IMR-90 (cell line): Measurements from ENCODE around the gene JPH3. TPM values are rescaled to one million over a fixed set of nuclear protein-coding genes. Genes with fewer than 3 reads are reported as not detected.

ENCODE experiments used
- ATAC-seq: fragments of 200-7000 bp; cut with Tn5 transposase; 2 replicates; pipeline ENCODE4 v1.9.1; 2020; ENCODE audit warnings: low read depth, mild to moderate bottlenecking, moderate library complexity
- BruUV-seq: library from RNA; stranded (reverse); fragments of 400-500 nt; replicated peaks from 2 replicates; lab custom pipeline; 2021; lab: Mats Ljungman, UMichigan
- CTCF ChIA-PET: fragments of 300-600 bp; formaldehyde crosslinking; extraction: SDS; loops from one replicate; lab custom pipeline; 2021; ENCODE audit warnings: antibody characterized with exemption; lab: Yijun Ruan, JAX
- POLR2A ChIA-PET: fragments of 300-600 bp; sonication (Branson Sonifier 250); formaldehyde crosslinking; loops from one replicate; lab custom pipeline; 2022; ENCODE audit warnings: antibody characterized with exemption; ENCODE audit not compliant: unreplicated experiment; lab: Charles Lee
- DNase-seq: peaks from one replicate; pipeline ENCODE4 v3.0.0; 2013
- H2AFZ ChIP-seq: replicated peaks from 2 replicates; pipeline ENCODE3; 2013; ENCODE audit warnings: low read length, mild to moderate bottlenecking; ENCODE audit not compliant: poor library complexity
- H2AK5ac ChIP-seq: 2 replicates; pipeline ENCODE4 v1.6.1; 2013; ENCODE audit warnings: low read depth, low read length, inconsistent platforms
- H2AK9ac ChIP-seq: replicated peaks from 2 replicates; pipeline ENCODE3; 2013; ENCODE audit warnings: mild to moderate bottlenecking, low read depth, low read length, moderate library complexity; ENCODE audit not compliant: poor library complexity
- H2BK120ac ChIP-seq: 2 replicates; pipeline ENCODE4 v1.6.1; 2013; ENCODE audit warnings: low read depth, low read length, inconsistent platforms
- H2BK15ac ChIP-seq: 3 replicates; pipeline ENCODE4 v1.6.1; 2013; ENCODE audit warnings: low read depth, low read length, inconsistent platforms
- H2BK20ac ChIP-seq: 2 replicates; pipeline ENCODE4 v1.6.1; 2013; ENCODE audit warnings: low read depth, mild to moderate bottlenecking, inconsistent platforms, low read length, moderate library complexity
- H2BK5ac ChIP-seq: 2 replicates; pipeline ENCODE4 v1.6.1; 2013; ENCODE audit warnings: mild to moderate bottlenecking, low read depth, low read length, inconsistent platforms; ENCODE audit not compliant: poor library complexity, severe bottlenecking
- H3K14ac ChIP-seq: replicated peaks from 2 replicates; pipeline ENCODE4 v1.6.1; 2013; ENCODE audit warnings: low read depth, low read length, inconsistent platforms
- H3K18ac ChIP-seq: 2 replicates; pipeline ENCODE4 v1.6.1; 2013; ENCODE audit warnings: low read depth, low read length, control low read depth
- H3K23ac ChIP-seq: 2 replicates; pipeline ENCODE4 v1.6.1; 2013; ENCODE audit warnings: low read depth, low read length, inconsistent platforms
- H3K27ac ChIP-seq: 2 replicates; pipeline ENCODE4 v1.5.1; 2013; ENCODE audit warnings: mild to moderate bottlenecking, control low read depth, low read length; ENCODE audit not compliant: insufficient read depth
- H3K27me3 ChIP-seq: 2 replicates; pipeline ENCODE4 v1.6.1; 2013; ENCODE audit warnings: low read length; ENCODE audit not compliant: control insufficient read depth, insufficient read depth
- H3K36me3 ChIP-seq: 2 replicates; pipeline ENCODE4 v1.6.1; 2013; ENCODE audit warnings: low read length, mixed read lengths; ENCODE audit not compliant: control insufficient read depth, insufficient read depth
- H3K4ac ChIP-seq: 2 replicates; pipeline ENCODE4 v1.6.1; 2013; ENCODE audit warnings: low read depth, low read length, inconsistent platforms
- H3K4me1 ChIP-seq: 2 replicates; pipeline ENCODE4 v1.6.1; 2013; ENCODE audit warnings: low read length, mixed read lengths; ENCODE audit not compliant: control insufficient read depth, insufficient read depth
- H3K4me2 ChIP-seq: 2 replicates; pipeline ENCODE4 v1.6.1; 2013; ENCODE audit warnings: low read depth, mild to moderate bottlenecking, control low read depth, low read length, moderate library complexity
- H3K4me3 ChIP-seq: 2 replicates; pipeline ENCODE4 v1.5.1; 2013; ENCODE audit warnings: low read depth, mild to moderate bottlenecking, control low read depth, low read length, moderate library complexity; ENCODE audit not compliant: insufficient read depth
- H3K56ac ChIP-seq: 2 replicates; pipeline ENCODE4 v1.6.1; 2013; ENCODE audit warnings: low read length, inconsistent platforms; ENCODE audit not compliant: insufficient read depth; ENCODE audit errors: extremely low read depth
- H3K79me1 ChIP-seq, 2 experiments: 2 replicates each; pipeline ENCODE4 v1.6.1; 2013; ENCODE audit warnings: low read length in 2 of 2, inconsistent platforms in 1 of 2, low read depth in 1 of 2
- H3K9ac ChIP-seq: 2 replicates; pipeline ENCODE4 v1.6.1; 2013; ENCODE audit warnings: low read depth, low read length, control low read depth
- H3K9me1 ChIP-seq: 2 replicates; pipeline ENCODE4 v1.6.1; 2013; ENCODE audit warnings: low read length, inconsistent platforms; ENCODE audit not compliant: insufficient read depth
- H3K9me3 ChIP-seq: 2 replicates; pipeline ENCODE4 v1.6.1; 2013; ENCODE audit warnings: low read length; ENCODE audit not compliant: control insufficient read depth, insufficient read depth
- H4K20me1 ChIP-seq: 2 replicates; pipeline ENCODE4 v1.6.1; 2013; ENCODE audit warnings: low read length, inconsistent platforms; ENCODE audit not compliant: insufficient read depth
- H4K5ac ChIP-seq: 2 replicates; pipeline ENCODE4 v1.6.1; 2013; ENCODE audit warnings: mild to moderate bottlenecking, low read depth, low read length, control low read depth
- H4K8ac ChIP-seq, 2 experiments: 2 replicates each; pipeline ENCODE4 v1.6.1; 2013; ENCODE audit warnings: low read depth in 2 of 2, low read length in 2 of 2, control low read depth in 1 of 2, inconsistent platforms in 1 of 2
- H4K91ac ChIP-seq: 2 replicates; pipeline ENCODE4 v1.6.1; 2013; ENCODE audit warnings: low read depth, low read length, inconsistent platforms; ENCODE audit not compliant: insufficient read depth
- CHD1 ChIP-seq: IDR thresholded peaks from 2 replicates; pipeline ENCODE4 v1.6.1; 2012; ENCODE audit warnings: low read depth, low read length, improper control_type of control experiment
- CTCF ChIP-seq: conservative IDR thresholded peaks from 2 replicates; pipeline ENCODE4 v1.5.1; 2012; ENCODE audit warnings: mild to moderate bottlenecking, low read depth, low read length, improper control_type of control experiment
- MAFK ChIP-seq: IDR thresholded peaks from 2 replicates; pipeline ENCODE4 v1.6.1; 2012; ENCODE audit warnings: low read depth, low read length, improper control_type of control experiment
- MAZ ChIP-seq: IDR thresholded peaks from 2 replicates; pipeline ENCODE4 v1.6.1; 2012; ENCODE audit warnings: low read depth, mild to moderate bottlenecking, low read length, improper control_type of control experiment, moderate library complexity, borderline replicate concordance
- RAD21 ChIP-seq: IDR thresholded peaks from 2 replicates; pipeline ENCODE4 v1.6.1; 2012; ENCODE audit warnings: low read length, improper control_type of control experiment
- RCOR1 ChIP-seq: IDR thresholded peaks from 2 replicates; pipeline ENCODE4 v1.6.1; 2012; ENCODE audit warnings: mild to moderate bottlenecking, low read length, improper control_type of control experiment; ENCODE audit not compliant: insufficient replicate concordance
- WGBS, 2 experiments: methylation state at CpG; one replicate each; pipeline versions ENCODE4 v1.1.5 to v1.1.7; 2013; ENCODE audit warnings: missing lambda C conversion rate in 2 of 2; ENCODE audit not compliant: insufficient read length in 1 of 2; ENCODE audit errors: extremely low coverage in 2 of 2; 5-methylcytosine and 5-hydroxymethylcytosine counted together
- dilution Hi-C: fragments of 300-500 bp; cut with HindIII; formaldehyde crosslinking; loops from one replicate; pipeline ENCODE4 v1.14.3; 2018; ENCODE audit warnings: low sequenced_read_pairs; ENCODE audit not compliant: unreplicated experiment
- in situ Hi-C: fragments of 300-500 bp; cut with MboI; formaldehyde crosslinking; loops from 3 replicates; pipeline ENCODE4 v1.14.3; 2019; ENCODE audit warnings: low sequenced_read_pairs, inconsistent platforms, mixed read lengths
- intact Hi-C: fragments of 100-400 bp; cut with micrococcal nuclease; formaldehyde crosslinking; loops from 2 replicates; pipeline ENCODE4 v1.10.0; 2022
- polyA plus RNA-seq, 3 experiments: library from polyadenylated mRNA; depleted of rRNA; stranded (reverse); fragments of >200 nt; gene quantifications; 2 replicates each; pipeline ENCODE4 v1.2.3, GENCODE V29; 2012; ENCODE audit warnings: low replicate concordance in 1 of 3
- total RNA-seq: library from RNA; depleted of rRNA; stranded (reverse); fragments of >200 nt; gene quantifications from 2 replicates; pipeline ENCODE4 v1.2.3, GENCODE V29; 2012
- TF ChIP-seq, protein P1 (sequence below): fragments of 150-350 bp; IDR thresholded peaks from 2 replicates; pipeline ENCODE4 v1.6.1; 2016; ENCODE audit warnings: low read depth, mild to moderate bottlenecking, low read length, moderate library complexity, borderline replicate concordance

Gene JPH3
- total and polyA plus RNA-seq, 2 of the 4 experiments (the other 2 are of a cell fraction), result 0.03 TPM; not detected in 1

DNA sequence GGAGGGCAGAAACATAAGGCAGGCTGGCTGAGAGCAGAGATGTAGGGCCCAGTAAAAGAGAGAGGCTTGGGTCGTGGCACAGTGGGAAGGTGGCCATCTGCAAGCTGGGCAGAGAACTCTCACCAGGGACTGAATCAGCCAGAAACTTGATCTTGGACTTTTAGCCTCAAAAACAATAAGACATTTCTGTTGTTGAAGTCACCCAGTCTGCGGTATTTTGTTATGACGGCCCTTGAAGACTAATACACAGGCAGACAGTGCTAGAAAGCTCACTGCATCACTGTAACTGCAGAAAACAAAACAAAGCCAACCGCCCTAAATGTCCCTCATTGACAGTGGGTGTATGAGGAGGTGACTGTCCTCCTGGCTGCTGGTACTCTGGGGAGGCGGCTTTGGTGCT, 3.9 kb upstream of the JPH3 start:
- Histone ChIP-seq H3K79me1 (no peaks in the 10 kb centered on the region), H3K27ac (no peak overlapping the region), H3K14ac (no peak overlapping the region), H3K23ac (no peak overlapping the region), H2BK5ac (no peak overlapping the region), H2AK5ac (no peak overlapping the region), H3K9ac (no peak overlapping the region), H4K8ac (no peak overlapping the region), H4K20me1 (no peaks in the 10 kb centered on the region), H3K9me1 (no peaks in the 10 kb centered on the region), H2BK15ac (no peak overlapping the region), H2AFZ (no peak overlapping the region), H4K5ac (no peak overlapping the region), H2BK120ac (no peak overlapping the region), H3K9me3 (peaks cover 10% of the 10 kb centered on the region), H3K4me2 (no peak overlapping the region), H4K91ac (no peak overlapping the region), H2BK20ac (no peak overlapping the region), H3K4me1 (no peaks in the 10 kb centered on the region), H3K18ac (no peak overlapping the region), H3K4ac (no peak overlapping the region), H3K4me3 (no peak overlapping the region), H3K36me3 (no peaks in the 10 kb centered on the region), H3K27me3 (peaks cover 63% of the 10 kb centered on the region), H3K56ac (no peak overlapping the region), H2AK9ac (no peak overlapping the region)
- dilution Hi-C loops, result no loop called here
- ChIA-PET CTCF (no interaction called here), POLR2A (no interaction called here)
- in situ Hi-C loops, result no loop called here
- DNase-seq, result peak; percentile 12
- TF ChIP-seq MAFK, result no peak
- TF ChIP-seq, protein P1, sequence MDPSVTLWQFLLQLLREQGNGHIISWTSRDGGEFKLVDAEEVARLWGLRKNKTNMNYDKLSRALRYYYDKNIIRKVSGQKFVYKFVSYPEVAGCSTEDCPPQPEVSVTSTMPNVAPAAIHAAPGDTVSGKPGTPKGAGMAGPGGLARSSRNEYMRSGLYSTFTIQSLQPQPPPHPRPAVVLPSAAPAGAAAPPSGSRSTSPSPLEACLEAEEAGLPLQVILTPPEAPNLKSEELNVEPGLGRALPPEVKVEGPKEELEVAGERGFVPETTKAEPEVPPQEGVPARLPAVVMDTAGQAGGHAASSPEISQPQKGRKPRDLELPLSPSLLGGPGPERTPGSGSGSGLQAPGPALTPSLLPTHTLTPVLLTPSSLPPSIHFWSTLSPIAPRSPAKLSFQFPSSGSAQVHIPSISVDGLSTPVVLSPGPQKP, result no peak
- no peak for TF ChIP-seq CTCF
- no peak for TF ChIP-seq CHD1
- no peak for TF ChIP-seq MAZ
- no peak for TF ChIP-seq RCOR1
- TF ChIP-seq RAD21, result no peak
- BruUV-seq, result no TSS peak
- intact Hi-C loops, result no loop called here
- ATAC-seq, result no peak
- 13% methylated on average over 1 of the region's 5 CpGs; no CpG with 5 or more reads in 1 of the 2 experiments for WGBS, 2 experiments
